Peyer's patch (tissue), 4 donors: ENCODE measurements around the gene SHC3. TPM values are rescaled to one million over a fixed set of nuclear protein-coding genes. Genes with fewer than 3 reads are reported as not detected.

ENCODE experiments used
- DNase-seq, 3 donors: peaks; one replicate each; pipeline ENCODE4 v3.0.0-alpha.2; 2017 to 2019
- H3K27ac ChIP-seq, 4 donors: fragments of 200-600 bp; sonication (generic); one replicate each; pipeline ENCODE4 v1.5.1; 2016 to 2019
- H3K27me3 ChIP-seq, 2 donors: fragments of 200-600 bp; sonication (generic); one replicate each; pipeline ENCODE4 v1.5.1; 2019
- H3K36me3 ChIP-seq, 3 donors: fragments of 200-600 bp; sonication (generic); one replicate each; pipeline ENCODE4 v1.5.1; 2016 to 2019
- H3K4me1 ChIP-seq, 4 donors: fragments of 200-600 bp; sonication (generic); one replicate each; pipeline ENCODE4 v1.5.1; 2016 to 2019
- H3K4me3 ChIP-seq, 4 donors: fragments of 200-600 bp; sonication (generic); 1 replicate in 3 of 4; 2 replicates in 1 of 4; pipeline ENCODE4 v1.5.1; 2016 to 2019; ENCODE audit warnings: mild to moderate bottlenecking in 1 of 4
- H3K9me3 ChIP-seq, 4 donors: fragments of 200-600 bp; sonication (generic); one replicate each; pipeline ENCODE4 v1.5.1; 2016 to 2019; ENCODE audit warnings: mild to moderate bottlenecking in 1 of 4
- CTCF ChIP-seq, 6 experiments: fragments of 450-650 bp in 4 of 6; fragments of 200-600 bp in 2 of 6; sonication (generic) in 1 of 6; IDR thresholded peaks; one replicate each; pipeline ENCODE4 v1.5.1; 2017 to 2019; ENCODE audit warnings: antibody characterized with exemption in 6 of 6, mild to moderate bottlenecking in 3 of 6, moderate library complexity in 1 of 6
- POLR2A ChIP-seq, 2 donors: fragments of 450-650 bp; IDR thresholded peaks; one replicate each; pipeline ENCODE4 v1.5.1; 2017; ENCODE audit warnings: antibody characterized with exemption in 2 of 2, mild to moderate bottlenecking in 2 of 2, moderate library complexity in 2 of 2
- total RNA-seq, 4 donors: library from RNA; depleted of rRNA; stranded (reverse); fragments of >200 nt; gene quantifications; one replicate each; pipeline ENCODE4 v1.1.0, GENCODE V29; 2016

The SHC3 gene
- total RNA-seq, 4 donors from 2014 or later: 0.88 to 5.0 (median 2.2) TPM

DNA sequence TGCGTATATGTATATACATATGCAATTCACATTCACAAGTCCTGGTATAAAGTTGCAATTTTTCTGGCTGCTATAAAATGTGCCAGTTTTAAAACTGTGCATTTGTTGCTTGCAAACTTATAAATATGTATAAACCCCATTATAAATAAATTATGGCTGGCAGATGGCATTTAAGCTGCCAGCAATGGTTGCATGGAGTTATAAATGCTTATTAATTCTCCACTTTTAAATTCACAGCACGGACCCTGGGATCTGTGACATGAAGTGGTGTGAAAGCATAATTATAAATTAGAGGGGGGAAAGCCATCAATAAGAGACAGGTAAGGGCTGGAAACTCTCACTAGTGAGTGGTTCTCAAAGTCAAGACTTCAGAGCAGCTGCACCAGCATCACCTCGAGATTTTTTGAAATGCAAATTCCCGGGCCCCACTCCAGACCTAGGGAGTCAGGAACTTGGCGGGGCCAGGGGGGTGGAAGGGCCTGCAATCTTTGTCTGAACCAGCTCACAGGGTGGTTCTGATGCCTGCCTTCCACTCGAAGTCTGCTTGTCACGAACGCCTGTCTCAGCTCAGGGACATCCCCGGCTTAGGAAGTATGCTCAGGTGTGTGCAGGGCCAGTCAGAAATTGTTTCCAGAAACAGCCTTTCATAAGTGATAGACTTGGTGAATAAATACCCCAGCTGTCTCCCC lies 170.4 kb downstream of the SHC3 start:
- H3K4me1 ChIP-seq: no peaks in the 10 kb centered on the region
- TF ChIP-seq POLR2A (IDR thresholded peaks at IDR 0.05) (no peak), CTCF (IDR thresholded peaks at IDR 0.05) (no peak)
- H3K27me3 ChIP-seq: no peaks in the 10 kb centered on the region
- no peaks in the 10 kb centered on the region for H3K36me3 ChIP-seq
- no peak for DNase-seq
- no peak overlapping the region for H3K27ac ChIP-seq
- no peak overlapping the region for H3K4me3 ChIP-seq
- H3K9me3 ChIP-seq: no peaks in the 10 kb centered on the region

- Histone ChIP-seq H3K27ac (no peak overlapping the region), H3K4me3 (no peak overlapping the region), H3K9me3 (no peaks in the 10 kb centered on the region), H3K36me3 (no peaks in the 10 kb centered on the region), H3K27me3 (no peaks in the 10 kb centered on the region), H3K4me1 (no peaks in the 10 kb centered on the region)
- TF ChIP-seq CTCF (IDR thresholded peaks at IDR 0.05): no peak
- no peak for DNase-seq
These were observed 171.3 kb downstream of the SHC3 start for GRCh38 chr9:89006996-89007967.

DNA sequence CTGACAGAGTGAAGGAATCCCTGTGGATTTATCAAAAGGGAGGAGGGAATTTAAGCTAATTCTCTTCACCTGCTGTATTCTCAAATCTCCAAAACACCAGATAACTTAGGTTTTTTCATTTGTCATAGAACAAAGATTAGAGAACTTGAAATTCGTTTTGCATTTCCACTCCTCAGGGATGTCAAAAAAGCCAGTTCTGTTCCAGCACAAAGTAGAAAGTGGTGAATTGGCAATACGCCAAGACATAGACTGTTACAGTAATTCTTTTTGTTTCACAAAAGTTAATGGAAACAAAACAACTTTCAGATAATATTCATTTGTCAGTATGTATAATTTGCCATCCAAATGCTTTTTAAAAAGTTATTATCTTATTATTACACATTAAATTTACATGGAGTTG lies 172.4 kb downstream of the SHC3 start:
- Histone ChIP-seq H3K4me1 (peaks cover 0 to 3% (median 0%) of the 10 kb centered on the region in 4 donors), H3K27ac (no peak overlapping the region), H3K4me3 (no peak overlapping the region), H3K27me3 (no peaks in the 10 kb centered on the region), H3K36me3 (no peaks in the 10 kb centered on the region), H3K9me3 (no peaks in the 10 kb centered on the region)
- TF ChIP-seq POLR2A (IDR thresholded peaks at IDR 0.05): no peak
- no peak for TF ChIP-seq CTCF (IDR thresholded peaks at IDR 0.05)
- DNase-seq: no peak

- TF ChIP-seq POLR2A (IDR thresholded peaks at IDR 0.05): no peak
- no peak for TF ChIP-seq CTCF (IDR thresholded peaks at IDR 0.05)
- peaks cover 0 to 13% (median 0%) of the 10 kb centered on the region in 4 donors for H3K4me1 ChIP-seq
- DNase-seq: no peak
These were observed 173.3 kb downstream of the SHC3 start for GRCh38 chr9:89005323-89005722.

GRCh38 chr9:89002987-89003386 lies 175.6 kb downstream of the SHC3 start:
- Histone ChIP-seq H3K27ac (no peak overlapping the region), H3K4me1 (peaks cover 0 to 13% (median 0%) of the 10 kb centered on the region in 4 donors), H3K4me3 (no peak overlapping the region), H3K9me3 (no peaks in the 10 kb centered on the region), H3K36me3 (no peaks in the 10 kb centered on the region), H3K27me3 (no peaks in the 10 kb centered on the region)
- no peak for TF ChIP-seq POLR2A (IDR thresholded peaks at IDR 0.05)
- TF ChIP-seq CTCF (IDR thresholded peaks at IDR 0.05): no peak
- DNase-seq: no peak

More at GRCh38 chr9:89005323-89005722, 173.3 kb downstream of the SHC3 start:
- Histone ChIP-seq H3K36me3 (no peaks in the 10 kb centered on the region), H3K4me3 (no peak overlapping the region), H3K27me3 (no peaks in the 10 kb centered on the region), H3K9me3 (no peaks in the 10 kb centered on the region), H3K27ac (no peak overlapping the region)
